OCI-LY3 (cell line): ENCODE measurements around the gene KRT85.

Experiments
- EZH2phosphoT487 ChIP-seq: fragments of 200-600 bp; shearing (Covaris generic); IDR thresholded peaks from 2 replicates; pipeline ENCODE4 v1.6.1; 2018; ENCODE audit warnings: antibody characterized with exemption, mixed run types, low read depth
- TF ChIP-seq, protein P1 (sequence below): fragments of 200-600, 300-600 bp; sonication (generic); IDR thresholded peaks from 2 replicates; pipeline ENCODE4 v1.5.1; 2014; ENCODE audit warnings: antibody characterized with exemption, low read length, low read depth

DNA sequence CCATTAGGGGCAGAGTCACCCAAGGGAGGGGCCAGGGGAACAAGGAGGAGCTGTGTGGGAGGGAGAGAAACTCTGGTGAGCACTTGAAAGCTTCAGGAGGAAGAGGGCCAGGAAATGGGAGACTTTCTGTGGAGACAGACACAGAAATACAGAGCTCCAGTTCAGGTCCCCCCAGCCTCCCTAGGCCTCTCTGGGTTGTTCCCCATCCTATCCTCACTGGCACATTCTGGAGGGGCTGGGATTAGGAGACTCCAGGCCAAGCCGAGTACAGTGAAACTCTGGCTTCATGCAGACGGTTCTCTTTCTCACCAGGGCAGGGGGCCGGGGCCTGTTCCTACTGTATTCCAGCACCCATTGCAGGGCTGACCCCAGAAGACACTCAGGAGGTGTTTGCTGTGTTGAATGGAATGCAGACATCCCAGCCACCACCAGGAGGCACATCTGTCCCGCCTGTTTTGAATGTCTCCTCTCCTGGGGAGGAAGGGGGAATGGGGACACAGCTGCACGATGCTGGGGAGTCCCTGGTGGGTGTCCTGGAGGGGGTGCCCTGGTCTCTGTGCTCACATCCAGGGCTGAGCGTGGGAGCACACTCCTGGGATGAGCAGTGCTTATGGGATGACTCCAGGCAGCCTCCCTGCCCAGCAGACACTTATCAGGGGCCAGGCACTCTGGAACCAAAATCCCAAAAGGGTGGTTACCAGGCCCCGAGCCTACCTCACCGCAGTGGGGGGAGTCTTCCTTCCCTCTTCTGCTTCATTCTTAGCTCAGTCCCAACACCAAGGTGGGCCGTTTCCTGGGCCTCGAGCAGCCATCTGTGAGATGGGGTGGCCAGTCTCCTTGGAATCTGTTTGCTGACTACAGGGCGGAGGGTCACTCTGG, 23.7 kb upstream of the KRT85 start:
- TF ChIP-seq, protein P1, sequence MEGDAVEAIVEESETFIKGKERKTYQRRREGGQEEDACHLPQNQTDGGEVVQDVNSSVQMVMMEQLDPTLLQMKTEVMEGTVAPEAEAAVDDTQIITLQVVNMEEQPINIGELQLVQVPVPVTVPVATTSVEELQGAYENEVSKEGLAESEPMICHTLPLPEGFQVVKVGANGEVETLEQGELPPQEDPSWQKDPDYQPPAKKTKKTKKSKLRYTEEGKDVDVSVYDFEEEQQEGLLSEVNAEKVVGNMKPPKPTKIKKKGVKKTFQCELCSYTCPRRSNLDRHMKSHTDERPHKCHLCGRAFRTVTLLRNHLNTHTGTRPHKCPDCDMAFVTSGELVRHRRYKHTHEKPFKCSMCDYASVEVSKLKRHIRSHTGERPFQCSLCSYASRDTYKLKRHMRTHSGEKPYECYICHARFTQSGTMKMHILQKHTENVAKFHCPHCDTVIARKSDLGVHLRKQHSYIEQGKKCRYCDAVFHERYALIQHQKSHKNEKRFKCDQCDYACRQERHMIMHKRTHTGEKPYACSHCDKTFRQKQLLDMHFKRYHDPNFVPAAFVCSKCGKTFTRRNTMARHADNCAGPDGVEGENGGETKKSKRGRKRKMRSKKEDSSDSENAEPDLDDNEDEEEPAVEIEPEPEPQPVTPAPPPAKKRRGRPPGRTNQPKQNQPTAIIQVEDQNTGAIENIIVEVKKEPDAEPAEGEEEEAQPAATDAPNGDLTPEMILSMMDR, result peak; percentile 70
- no peak for TF ChIP-seq EZH2phosphoT487
